HCT116 (cell line): ENCODE data around the gene TMEM184B. TPM values are rescaled to one million over a fixed set of nuclear protein-coding genes. Genes with fewer than 3 reads are reported as not detected.

Experiments
- ATAC-seq: fragments of 200-7000 bp; cut with Tn5 transposase; 2 replicates; pipeline ENCODE4 v1.9.1; 2020; ENCODE audit warnings: mild to moderate bottlenecking, moderate library complexity
- BruUV-seq: library from RNA; stranded (reverse); fragments of 400-500 nt; replicated peaks from 2 replicates; lab custom pipeline; 2021; lab: Mats Ljungman, UMichigan
- CTCF ChIA-PET: fragments of 300-600 bp; sonication (Branson Sonifier 250); formaldehyde crosslinking; loops from one replicate; lab custom pipeline; 2021; ENCODE audit warnings: antibody characterized with exemption; lab: Charles Lee
- POLR2A ChIA-PET: fragments of 300-600, 350-600 bp; sonication (Branson Sonifier 250); formaldehyde crosslinking; loops from one replicate; lab custom pipeline; 2021; ENCODE audit warnings: antibody characterized with exemption; lab: Charles Lee
- RAD21 ChIA-PET, 2 experiments: fragments of 300-600 bp; sonication (Branson Sonifier 250); formaldehyde crosslinking; loops; one replicate each; lab custom pipeline; 2023; ENCODE audit warnings: low total read pairs in 2 of 2; ENCODE audit not compliant: uncharacterized antibody in 2 of 2, unreplicated experiment in 2 of 2, low non-redundant PET in 1 of 2; lab: Charles Lee
- DNase-seq: peaks from one replicate; pipeline ENCODE4 v3.0.0-alpha.2; 2010; ENCODE audit warnings: low read depth, low spot score
- H2AFZ ChIP-seq: fragments of 200-600 bp; shearing (Covaris generic), sonication (generic); 2 replicates; pipeline ENCODE4 v1.6.1; 2017; ENCODE audit warnings: low read depth, mixed run types, mixed read lengths, antibody characterized with exemption, low read length; ENCODE audit not compliant: poor library complexity, severe bottlenecking
- H3K27ac ChIP-seq: 2 replicates; pipeline ENCODE4 v1.5.1; 2012; ENCODE audit warnings: low read depth, low read length
- H3K27me3 ChIP-seq: fragments of 200-600 bp; sonication (generic); 2 replicates; pipeline ENCODE4 v1.6.1; 2016; ENCODE audit warnings: mixed run types, low read length, mixed read lengths; ENCODE audit not compliant: insufficient read depth
- H3K36me3 ChIP-seq, 2 experiments: fragments of 200-500 bp in 1 of 2; fragments of 200-600 bp in 1 of 2; sonication (Bioruptor generic) in 1 of 2; sonication (generic) in 1 of 2; 2 replicates each; pipeline versions ENCODE4 v1.5.1 to v1.6.1; 2014 to 2016; ENCODE audit warnings: low read length in 2 of 2, inconsistent platforms in 1 of 2, mixed read lengths in 1 of 2, mixed run types in 1 of 2; ENCODE audit not compliant: insufficient read depth in 2 of 2, control insufficient read depth in 1 of 2
- H3K4me1 ChIP-seq, 2 experiments: fragments of 200-600 bp in 1 of 2; sonication (generic) in 1 of 2; 2 replicates each; pipeline versions ENCODE4 v1.5.1 to v1.6.1; 2012 to 2017; ENCODE audit warnings: low read length in 2 of 2, inconsistent platforms in 1 of 2, mild to moderate bottlenecking in 1 of 2, mixed read lengths in 1 of 2, mixed run types in 1 of 2, moderate library complexity in 1 of 2; ENCODE audit not compliant: insufficient read depth in 2 of 2, control insufficient read depth in 1 of 2
- H3K4me2 ChIP-seq: fragments of 200-600 bp; sonication (generic); 2 replicates; pipeline ENCODE4 v1.6.1; 2017; ENCODE audit warnings: mixed run types, low read length, mixed read lengths
- H3K4me3 ChIP-seq, 2 experiments: fragments of 200-600 bp in 1 of 2; sonication (generic) in 1 of 2; replicated peaks in 1 of 2; 2 replicates each; pipeline ENCODE4 v1.5.1; 2011 to 2016; ENCODE audit warnings: low read length in 2 of 2, control low read depth in 1 of 2, low read depth in 1 of 2, mild to moderate bottlenecking in 1 of 2, mixed read lengths in 1 of 2, mixed run types in 1 of 2
- H3K79me2 ChIP-seq: fragments of 200-600 bp; sonication (generic); 2 replicates; pipeline ENCODE4 v1.6.1; 2017; ENCODE audit warnings: mild to moderate bottlenecking, mixed run types, low read length, moderate library complexity, mixed read lengths; ENCODE audit not compliant: insufficient read depth
- H3K9ac ChIP-seq: fragments of 200-600 bp; sonication (generic); 2 replicates; pipeline ENCODE4 v1.6.1; 2016; ENCODE audit warnings: low read length, mixed read lengths
- H3K9me2 ChIP-seq: fragments of 200-600 bp; sonication (generic), shearing (Covaris generic); 2 replicates; pipeline ENCODE4 v1.6.1; 2017; ENCODE audit warnings: mixed run types, mild to moderate bottlenecking, moderate library complexity; ENCODE audit not compliant: insufficient read depth
- H3K9me3 ChIP-seq, 2 experiments: fragments of 200-500 bp in 1 of 2; fragments of 200-600 bp in 1 of 2; sonication (Bioruptor generic) in 1 of 2; sonication (generic) in 1 of 2; 2 replicates each; pipeline ENCODE4 v1.6.1; 2014 to 2017; ENCODE audit warnings: low read length in 2 of 2, mixed read lengths in 2 of 2, inconsistent platforms in 1 of 2, low read depth in 1 of 2, mild to moderate bottlenecking in 1 of 2, mixed run types in 1 of 2, moderate library complexity in 1 of 2; ENCODE audit not compliant: control insufficient read depth in 1 of 2, insufficient read depth in 1 of 2
- H4K20me1 ChIP-seq: fragments of 200-600 bp; sonication (generic), shearing (Covaris generic); 2 replicates; pipeline ENCODE4 v1.6.1; 2017; ENCODE audit warnings: mixed run types, mild to moderate bottlenecking, moderate library complexity; ENCODE audit not compliant: insufficient read depth
- CBX3 ChIP-seq: IDR thresholded peaks from 2 replicates; pipeline ENCODE4 v1.6.1; 2012; ENCODE audit warnings: low read depth
- CEBPB ChIP-seq: IDR thresholded peaks from 2 replicates; pipeline ENCODE4 v1.6.1; 2012; ENCODE audit warnings: low read depth
- EGR1 ChIP-seq: IDR thresholded peaks from 2 replicates; pipeline ENCODE4 v1.6.1; 2012; ENCODE audit warnings: low read depth
- EZH2 ChIP-seq: fragments of 200-600 bp; sonication (generic); IDR thresholded peaks from 2 replicates; pipeline ENCODE4 v1.6.1; 2017; ENCODE audit warnings: antibody characterized with exemption, mixed run types
- FOSL1 ChIP-seq: IDR thresholded peaks from 2 replicates; pipeline ENCODE4 v1.6.1; 2012; ENCODE audit warnings: low read depth
- JUND ChIP-seq: IDR thresholded peaks from 2 replicates; pipeline ENCODE4 v1.6.1; 2012
- SIN3A ChIP-seq: IDR thresholded peaks from 2 replicates; pipeline ENCODE4 v1.6.1; 2012; ENCODE audit warnings: low read depth
- SRF ChIP-seq: IDR thresholded peaks from 2 replicates; pipeline ENCODE4 v1.6.1; 2012; ENCODE audit warnings: low read depth
- TCF7L2 ChIP-seq: IDR thresholded peaks from 2 replicates; pipeline ENCODE4 v1.7.0; 2011; ENCODE audit warnings: borderline replicate concordance, inconsistent platforms; ENCODE audit not compliant: insufficient read depth, insufficient read length; ENCODE audit errors: extremely low read depth
- YY1 ChIP-seq: IDR thresholded peaks from 2 replicates; pipeline ENCODE4 v1.6.1; 2011; ENCODE audit warnings: low read length, low read depth, moderate library complexity, mild to moderate bottlenecking; ENCODE audit not compliant: insufficient replicate concordance; ENCODE audit errors: extremely low read depth
- ZNF274 ChIP-seq: fragments of 200-500 bp; sonication (Bioruptor generic); IDR thresholded peaks from 2 replicates; pipeline ENCODE4 v1.6.1; 2014; ENCODE audit warnings: mild to moderate bottlenecking, low read depth, low read length, inconsistent platforms
- intact Hi-C: fragments of 100-400 bp; cut with micrococcal nuclease; formaldehyde crosslinking; loops from 2 replicates; pipeline ENCODE4 v1.10.0; 2022
- total RNA-seq: library from RNA; stranded (reverse); gene quantifications from one replicate; pipeline ENCODE4 v1.2.1, GENCODE V29; 2021; ENCODE audit not compliant: unreplicated experiment
- TF ChIP-seq, protein P1 (sequence below): IDR thresholded peaks from 2 replicates; pipeline ENCODE4 v1.6.1; 2012
- TF ChIP-seq, protein P2 (sequence below), 3 experiments: fragments of 200-600 bp in 1 of 3; sonication (generic) in 1 of 3; IDR thresholded peaks in 2 of 3; conservative IDR thresholded peaks in 1 of 3; 2 replicates each; pipeline ENCODE4 v1.5.1; 2012 to 2017; ENCODE audit warnings: low read depth in 2 of 3, low read length in 2 of 3, antibody characterized with exemption in 1 of 3, borderline replicate concordance in 1 of 3, control low read depth in 1 of 3, mild to moderate bottlenecking in 1 of 3, mixed read lengths in 1 of 3, mixed run types in 1 of 3, moderate library complexity in 1 of 3; ENCODE audit not compliant: insufficient read depth in 1 of 3

The TMEM184B gene
- total RNA-seq, 1 experiment from 2014 or later, result 66.0 TPM

- no peak overlapping the region for H2AFZ ChIP-seq
- H3K36me3 ChIP-seq, result no peaks in the 10 kb centered on the region
- TF ChIP-seq FOSL1 (no peak), SRF (no peak), YY1 (no peak), CBX3 (no peak), SIN3A (no peak), ZNF274 (no peak), EGR1 (no peak), EZH2 (no peak), JUND (no peak), TCF7L2 (no peak), CEBPB (no peak)
- TF ChIP-seq, protein P1, sequence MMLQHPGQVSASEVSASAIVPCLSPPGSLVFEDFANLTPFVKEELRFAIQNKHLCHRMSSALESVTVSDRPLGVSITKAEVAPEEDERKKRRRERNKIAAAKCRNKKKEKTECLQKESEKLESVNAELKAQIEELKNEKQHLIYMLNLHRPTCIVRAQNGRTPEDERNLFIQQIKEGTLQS, result no peak
- TF ChIP-seq, protein P2, sequence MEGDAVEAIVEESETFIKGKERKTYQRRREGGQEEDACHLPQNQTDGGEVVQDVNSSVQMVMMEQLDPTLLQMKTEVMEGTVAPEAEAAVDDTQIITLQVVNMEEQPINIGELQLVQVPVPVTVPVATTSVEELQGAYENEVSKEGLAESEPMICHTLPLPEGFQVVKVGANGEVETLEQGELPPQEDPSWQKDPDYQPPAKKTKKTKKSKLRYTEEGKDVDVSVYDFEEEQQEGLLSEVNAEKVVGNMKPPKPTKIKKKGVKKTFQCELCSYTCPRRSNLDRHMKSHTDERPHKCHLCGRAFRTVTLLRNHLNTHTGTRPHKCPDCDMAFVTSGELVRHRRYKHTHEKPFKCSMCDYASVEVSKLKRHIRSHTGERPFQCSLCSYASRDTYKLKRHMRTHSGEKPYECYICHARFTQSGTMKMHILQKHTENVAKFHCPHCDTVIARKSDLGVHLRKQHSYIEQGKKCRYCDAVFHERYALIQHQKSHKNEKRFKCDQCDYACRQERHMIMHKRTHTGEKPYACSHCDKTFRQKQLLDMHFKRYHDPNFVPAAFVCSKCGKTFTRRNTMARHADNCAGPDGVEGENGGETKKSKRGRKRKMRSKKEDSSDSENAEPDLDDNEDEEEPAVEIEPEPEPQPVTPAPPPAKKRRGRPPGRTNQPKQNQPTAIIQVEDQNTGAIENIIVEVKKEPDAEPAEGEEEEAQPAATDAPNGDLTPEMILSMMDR (IDR thresholded peaks at IDR 0.05 in 2 of 3, conservative IDR thresholded peaks at IDR 0.05 in 1 of 3; ENCODE audit: borderline replicate concordance in 1 of 3, insufficient read depth in 1 of 3, low read depth in 2 of 3, low read length in 2 of 3), result no peak
- 0 out of 4 replicates have a peak, but pooled peaks cover 0 to 3% of the 10 kb centered on the region in 2 experiments for H3K4me1 ChIP-seq
- CTCF ChIA-PET, result no interaction called here
- no peak overlapping the region for H3K4me3 ChIP-seq
- H3K4me2 ChIP-seq, result no peak overlapping the region
- H3K9me2 ChIP-seq, result no peaks in the 10 kb centered on the region
- intact Hi-C loops, result no loop called here
- H4K20me1 ChIP-seq, result no peaks in the 10 kb centered on the region
- RAD21 ChIA-PET, result no interaction called here
- H3K27ac ChIP-seq, result no peak overlapping the region
- DNase-seq (no peak), ATAC-seq (no peak)
- no peaks in the 10 kb centered on the region for H3K9me3 ChIP-seq
- no peaks in the 10 kb centered on the region for H3K79me2 ChIP-seq
- POLR2A ChIA-PET, result no interaction called here
- H3K27me3 ChIP-seq, result no peaks in the 10 kb centered on the region
- no peak overlapping the region for H3K9ac ChIP-seq
- no TSS peak for BruUV-seq
These were observed 83.7 kb downstream of the TMEM184B start for GRCh38 chr22:38189104-38189503.
